ENCODE data around the gene GAS7.

The GAS7 gene

DNA sequence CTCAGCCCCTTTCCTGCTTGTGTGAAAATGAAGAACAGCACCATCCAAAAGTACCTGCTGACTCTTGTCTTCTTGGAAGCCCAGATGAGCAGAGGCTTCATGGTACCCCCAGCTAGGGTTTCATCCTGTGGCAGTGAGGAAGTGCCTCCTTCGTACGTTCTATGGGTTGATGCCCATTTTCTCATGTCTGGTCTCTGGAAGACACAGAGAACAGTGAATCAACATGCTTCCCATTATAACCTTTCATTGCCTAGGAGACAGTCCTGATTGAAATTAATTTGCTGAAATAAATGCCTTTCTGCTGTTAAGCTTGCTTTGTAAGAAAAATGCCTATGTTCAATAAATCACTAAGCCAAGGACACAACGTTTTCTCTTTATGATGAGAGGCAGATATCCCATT, 329.9 kb downstream of the GAS7 start:
- H3K27ac ChIP-seq (ENCODE audit: low read depth, low read length), result no peak overlapping the region
- no peaks in the 10 kb centered on the region for H3K36me3 ChIP-seq (ENCODE audit: control insufficient read depth, insufficient read depth, low read length)
- H2BK5ac ChIP-seq (ENCODE audit: low read length), result no peak overlapping the region
- H2BK15ac ChIP-seq (replicated peaks; ENCODE audit: low read depth), result no peak overlapping the region
- no peak overlapping the region for H2AK5ac ChIP-seq (ENCODE audit: low read length)
- H3K4me3 ChIP-seq (ENCODE audit: low read length), result no peak overlapping the region
- H3K27me3 ChIP-seq (ENCODE audit: insufficient read depth, low read length, poor library complexity), result no peaks in the 10 kb centered on the region
- no peak for DNase-seq
- no peak overlapping the region for H4K8ac ChIP-seq (ENCODE audit: low read depth, low read length)
- H4K5ac ChIP-seq (ENCODE audit: low read length), result no peak overlapping the region
- no peak overlapping the region for H3K9ac ChIP-seq (ENCODE audit: low read length)
- no peak overlapping the region for H3K4me2 ChIP-seq (ENCODE audit: low read length)
- no peaks in the 10 kb centered on the region for H3K79me1 ChIP-seq (ENCODE audit: low read length)
- no peak overlapping the region for H3K56ac ChIP-seq (ENCODE audit: low read length)
- no peak overlapping the region for H3K23ac ChIP-seq (ENCODE audit: low read length)
- no peak overlapping the region for H3K4ac ChIP-seq (ENCODE audit: low read depth, low read length)
- H2BK120ac ChIP-seq (ENCODE audit: low read depth, low read length), result no peak overlapping the region
- no peaks in the 10 kb centered on the region for H3K79me2 ChIP-seq (ENCODE audit: control insufficient read depth, insufficient read depth, low read length)
- no peak overlapping the region for H3K18ac ChIP-seq (ENCODE audit: low read length)
- H3K4me1 ChIP-seq (ENCODE audit: control insufficient read depth, low read depth, low read length), result no peaks in the 10 kb centered on the region
- no CpG with 5 or more reads among the region's 3 CpGs for WGBS (ENCODE audit: extremely low coverage, insufficient coverage, low lambda C conversion rate)

DNA sequence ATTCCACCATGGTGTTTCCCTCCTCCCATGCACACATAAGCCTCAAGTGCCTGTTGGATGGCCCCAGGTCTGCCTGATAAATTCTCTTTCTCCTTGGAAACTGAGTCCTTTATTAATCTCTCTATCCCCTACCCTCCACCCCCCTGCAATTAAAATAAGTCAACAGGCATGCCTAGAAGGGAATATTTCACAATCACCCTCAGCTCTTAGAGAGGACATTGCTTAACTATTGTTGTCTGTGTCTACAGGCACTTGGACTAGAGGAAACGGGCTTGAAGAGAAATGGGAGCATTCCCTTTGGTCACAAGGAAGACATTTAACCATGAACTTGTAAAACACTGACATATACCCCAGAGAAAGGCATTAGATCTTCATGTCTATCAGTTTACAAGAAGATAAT, 332.8 kb downstream of the GAS7 start:
- Histone ChIP-seq H3K79me2 (ENCODE audit: control insufficient read depth, insufficient read depth, low read length) (no peaks in the 10 kb centered on the region), H3K4me2 (ENCODE audit: low read length) (no peak overlapping the region), H2AK5ac (ENCODE audit: low read length) (no peak overlapping the region), H3K36me3 (ENCODE audit: control insufficient read depth, insufficient read depth, low read length) (no peaks in the 10 kb centered on the region), H3K27me3 (ENCODE audit: insufficient read depth, low read length, poor library complexity) (no peaks in the 10 kb centered on the region), H3K27ac (ENCODE audit: low read depth, low read length) (no peak overlapping the region), H3K79me1 (ENCODE audit: low read length) (no peaks in the 10 kb centered on the region), H3K9ac (ENCODE audit: low read length) (no peak overlapping the region), H3K4me1 (ENCODE audit: control insufficient read depth, low read depth, low read length) (no peaks in the 10 kb centered on the region), H3K23ac (ENCODE audit: low read length) (no peak overlapping the region), H3K18ac (ENCODE audit: low read length) (no peak overlapping the region), H3K4me3 (ENCODE audit: low read length) (no peak overlapping the region), H4K8ac (ENCODE audit: low read depth, low read length) (no peak overlapping the region), H2BK5ac (ENCODE audit: low read length) (no peak overlapping the region), H3K4ac (ENCODE audit: low read depth, low read length) (no peak overlapping the region), H3K56ac (ENCODE audit: low read length) (no peak overlapping the region), H2BK120ac (ENCODE audit: low read depth, low read length) (no peak overlapping the region), H2BK15ac (replicated peaks; ENCODE audit: low read depth) (no peak overlapping the region), H4K5ac (ENCODE audit: low read length) (no peak overlapping the region)
- no CpG with 5 or more reads among the region's 1 CpG for WGBS (ENCODE audit: extremely low coverage, insufficient coverage, low lambda C conversion rate)
- DNase-seq, result no peak

DNA sequence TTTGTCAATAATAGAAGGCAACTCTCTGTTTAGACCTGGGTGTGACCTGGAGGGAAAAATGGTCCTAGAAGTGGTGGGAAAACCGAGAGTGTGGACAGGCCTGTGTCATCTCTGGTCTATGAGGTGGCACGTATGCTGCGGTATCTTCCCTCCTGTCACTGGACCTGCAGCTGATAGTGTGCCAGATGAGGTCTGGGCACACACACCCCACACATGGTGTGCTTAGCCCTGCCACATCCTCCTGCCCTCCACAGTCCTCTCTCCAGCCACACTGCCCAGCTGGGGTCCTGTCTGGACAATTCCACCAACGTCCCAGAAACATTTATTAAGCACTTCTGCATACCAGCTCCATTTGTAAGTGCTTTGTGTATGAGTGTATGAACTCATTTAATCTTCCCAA, 335.5 kb downstream of the GAS7 start:
- Histone ChIP-seq H3K4me3 (ENCODE audit: low read length) (no peak overlapping the region), H3K4me1 (ENCODE audit: control insufficient read depth, low read depth, low read length) (no peaks in the 10 kb centered on the region)

DNA sequence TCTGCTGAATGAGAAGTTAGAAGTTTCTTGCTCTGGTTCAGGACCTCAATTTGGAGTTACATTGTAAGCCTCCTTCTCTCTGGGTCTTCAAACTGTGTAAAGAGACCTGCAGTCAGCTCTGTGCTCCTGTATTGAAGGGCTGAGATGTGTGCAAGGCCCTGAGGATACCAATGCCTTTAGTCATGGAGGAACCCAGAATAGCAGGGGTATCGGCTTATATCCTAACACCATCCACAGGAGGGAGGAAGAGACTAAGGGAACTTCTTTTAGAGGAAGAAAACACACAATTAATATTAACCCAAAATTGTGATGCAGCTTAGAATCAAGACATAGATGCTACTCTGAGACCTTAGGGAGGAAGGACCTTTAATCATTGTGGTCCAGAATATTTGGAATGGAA, 336.2 kb downstream of the GAS7 start:
- no peak overlapping the region for H3K4me3 ChIP-seq (ENCODE audit: low read length)

More for the DNA sequence above, 335.5 kb downstream of the GAS7 start:
- no peaks in the 10 kb centered on the region for H3K79me1 ChIP-seq (ENCODE audit: low read length)
- no peaks in the 10 kb centered on the region for H3K27me3 ChIP-seq (ENCODE audit: insufficient read depth, low read length, poor library complexity)
- H3K27ac ChIP-seq (ENCODE audit: low read depth, low read length), result no peak overlapping the region
- H2AK5ac ChIP-seq (ENCODE audit: low read length), result no peak overlapping the region
- H2BK120ac ChIP-seq (ENCODE audit: low read depth, low read length), result no peak overlapping the region
- no peak overlapping the region for H3K56ac ChIP-seq (ENCODE audit: low read length)
- H4K5ac ChIP-seq (ENCODE audit: low read length), result no peak overlapping the region
- H3K4me2 ChIP-seq (ENCODE audit: low read length), result no peak overlapping the region
- no peak overlapping the region for H3K4ac ChIP-seq (ENCODE audit: low read depth, low read length)
- H2BK5ac ChIP-seq (ENCODE audit: low read length), result no peak overlapping the region
- H2BK15ac ChIP-seq (replicated peaks; ENCODE audit: low read depth), result no peak overlapping the region
- no peak overlapping the region for H3K9ac ChIP-seq (ENCODE audit: low read length)
- H4K8ac ChIP-seq (ENCODE audit: low read depth, low read length), result no peak overlapping the region
- H3K79me2 ChIP-seq (ENCODE audit: control insufficient read depth, insufficient read depth, low read length), result no peaks in the 10 kb centered on the region
- no peak overlapping the region for H3K23ac ChIP-seq (ENCODE audit: low read length)
- no peak overlapping the region for H3K18ac ChIP-seq (ENCODE audit: low read length)
- H3K36me3 ChIP-seq (ENCODE audit: control insufficient read depth, insufficient read depth, low read length), result no peaks in the 10 kb centered on the region
- no peak for DNase-seq
- WGBS (ENCODE audit: extremely low coverage, insufficient coverage, low lambda C conversion rate), result no CpG with 5 or more reads among the region's 4 CpGs

DNA sequence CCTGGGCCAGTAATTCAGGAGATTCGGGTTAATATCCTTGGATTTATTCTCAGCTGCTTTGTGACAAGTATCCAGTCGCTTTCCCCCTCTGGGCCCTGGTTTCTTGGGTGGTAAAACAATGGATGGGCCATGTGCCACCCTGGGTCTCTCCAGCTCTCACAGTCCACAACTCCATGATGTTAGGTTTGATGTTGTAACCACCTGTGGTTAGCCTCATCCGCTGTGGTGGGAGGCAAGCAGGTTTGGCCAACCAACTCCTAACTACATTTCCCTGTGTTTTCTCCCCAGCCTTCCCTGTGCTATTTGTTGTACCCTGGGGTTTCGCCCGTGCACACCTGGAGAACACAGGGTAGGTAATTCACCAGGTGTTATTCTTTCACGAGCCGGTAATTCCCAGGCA, 337.6 kb downstream of the GAS7 start:
- H4K5ac ChIP-seq (ENCODE audit: low read length), result no peak overlapping the region
- no peak overlapping the region for H3K56ac ChIP-seq (ENCODE audit: low read length)
- H3K36me3 ChIP-seq (ENCODE audit: control insufficient read depth, insufficient read depth, low read length), result no peaks in the 10 kb centered on the region
- no peak overlapping the region for H2AK5ac ChIP-seq (ENCODE audit: low read length)
- H3K4ac ChIP-seq (ENCODE audit: low read depth, low read length), result no peak overlapping the region
- H3K27ac ChIP-seq (ENCODE audit: low read depth, low read length), result no peak overlapping the region
- H4K8ac ChIP-seq (ENCODE audit: low read depth, low read length), result no peak overlapping the region
- H2BK120ac ChIP-seq (ENCODE audit: low read depth, low read length), result no peak overlapping the region
- no peak overlapping the region for H2BK15ac ChIP-seq (replicated peaks; ENCODE audit: low read depth)
- no peak overlapping the region for H3K23ac ChIP-seq (ENCODE audit: low read length)
- H3K79me2 ChIP-seq (ENCODE audit: control insufficient read depth, insufficient read depth, low read length), result no peaks in the 10 kb centered on the region
- H3K27me3 ChIP-seq (ENCODE audit: insufficient read depth, low read length, poor library complexity), result no peaks in the 10 kb centered on the region
- H3K18ac ChIP-seq (ENCODE audit: low read length), result no peak overlapping the region
- no peak overlapping the region for H3K4me2 ChIP-seq (ENCODE audit: low read length)
- no peak for DNase-seq
- H3K4me3 ChIP-seq (ENCODE audit: low read length), result no peak overlapping the region
- no CpG with 5 or more reads among the region's 7 CpGs for WGBS (ENCODE audit: extremely low coverage, insufficient coverage, low lambda C conversion rate)
- H3K79me1 ChIP-seq (ENCODE audit: low read length), result no peaks in the 10 kb centered on the region
- H3K4me1 ChIP-seq (ENCODE audit: control insufficient read depth, low read depth, low read length), result no peaks in the 10 kb centered on the region
- no peak overlapping the region for H3K9ac ChIP-seq (ENCODE audit: low read length)
- no peak overlapping the region for H2BK5ac ChIP-seq (ENCODE audit: low read length)

More for the DNA sequence above, 336.2 kb downstream of the GAS7 start:
- H3K79me2 ChIP-seq (ENCODE audit: control insufficient read depth, insufficient read depth, low read length), result no peaks in the 10 kb centered on the region
- H3K4me2 ChIP-seq (ENCODE audit: low read length), result no peak overlapping the region
- H2BK120ac ChIP-seq (ENCODE audit: low read depth, low read length), result no peak overlapping the region
- H3K18ac ChIP-seq (ENCODE audit: low read length), result no peak overlapping the region
- no peak overlapping the region for H3K23ac ChIP-seq (ENCODE audit: low read length)
- no peaks in the 10 kb centered on the region for H3K4me1 ChIP-seq (ENCODE audit: control insufficient read depth, low read depth, low read length)
- H3K56ac ChIP-seq (ENCODE audit: low read length), result no peak overlapping the region
- H3K27ac ChIP-seq (ENCODE audit: low read depth, low read length), result no peak overlapping the region
- H3K9ac ChIP-seq (ENCODE audit: low read length), result no peak overlapping the region
- H4K8ac ChIP-seq (ENCODE audit: low read depth, low read length), result no peak overlapping the region
- no peak overlapping the region for H4K5ac ChIP-seq (ENCODE audit: low read length)
- no peaks in the 10 kb centered on the region for H3K36me3 ChIP-seq (ENCODE audit: control insufficient read depth, insufficient read depth, low read length)
- no peak overlapping the region for H2BK15ac ChIP-seq (replicated peaks; ENCODE audit: low read depth)
- H3K27me3 ChIP-seq (ENCODE audit: insufficient read depth, low read length, poor library complexity), result no peaks in the 10 kb centered on the region
- no peak overlapping the region for H2AK5ac ChIP-seq (ENCODE audit: low read length)
- H2BK5ac ChIP-seq (ENCODE audit: low read length), result no peak overlapping the region
- H3K4ac ChIP-seq (ENCODE audit: low read depth, low read length), result no peak overlapping the region
- DNase-seq, result peak; percentile 2
- no peaks in the 10 kb centered on the region for H3K79me1 ChIP-seq (ENCODE audit: low read length)
- no CpG with 5 or more reads among the region's 1 CpG for WGBS (ENCODE audit: extremely low coverage, insufficient coverage, low lambda C conversion rate)

All from mesendoderm (in vitro differentiated cells).